Mammary epithelial cell (primary cell): ENCODE data around the gene PFN1.

Experiments used
- CTCF ChIP-seq, 2 donors: IDR thresholded peaks in 1 of 2; conservative IDR thresholded peaks in 1 of 2; 2 replicates each; pipeline ENCODE4 v1.5.1; 2011 to 2012; ENCODE audit warnings: inconsistent platforms in 2 of 2, low read length in 2 of 2, mild to moderate bottlenecking in 2 of 2, control low read depth in 1 of 2, low read depth in 1 of 2; ENCODE audit not compliant: insufficient read depth in 1 of 2; ENCODE audit errors: extremely low read depth in 1 of 2
- EZH2 ChIP-seq: IDR thresholded peaks from 2 replicates; pipeline ENCODE4 v1.6.1; 2012; ENCODE audit warnings: low read length, inconsistent platforms, borderline replicate concordance

GRCh38 chr17:4955091-4955490 lies 6.8 kb upstream of the PFN1 start:
- no peak for TF ChIP-seq EZH2
- TF ChIP-seq CTCF (conservative IDR thresholded peaks at IDR 0.05 in 1 of 2, IDR thresholded peaks at IDR 0.05 in 1 of 2; ENCODE audit: extremely low read depth in 1 of 2, insufficient read depth in 1 of 2, low read depth in 1 of 2, low read length in 2 of 2): no peak
